ENCODE measurements around the gene FOXL2. TPM values are rescaled to one million over a fixed set of nuclear protein-coding genes. Genes with fewer than 3 reads are reported as not detected.

FOXL2 gene
- total and polyA plus RNA-seq, 9 of the 15 experiments (the other 6 are each of a cell fraction or from before 2014, with no cell fraction given): 0.27 to 22.1 (median 3.2) TPM

GRCh38 chr3:138898708-138899107 is 48.2 kb downstream of the FOXL2 start (continued):
- no peak for TF ChIP-seq ZNF165 (CRISPR knock-in tag; IDR thresholded peaks at IDR 0.05; ENCODE audit: borderline replicate concordance)
- TF ChIP-seq PRMT5 (CRISPR knock-in tag; IDR thresholded peaks at IDR 0.05): no peak
- TF ChIP-seq TCF3 (CRISPR knock-in tag; IDR thresholded peaks at IDR 0.05): 0 out of 2 replicates have a peak, but pooled peaks have one; percentile 4
- peak; percentile 47; the same call in 1 of the 2 replicates for TF ChIP-seq SMARCE1 (IDR thresholded peaks at IDR 0.05)
- TF ChIP-seq RFX7 (CRISPR knock-in tag; IDR thresholded peaks at IDR 0.05): no peak
- no peak for TF ChIP-seq ATF1 (CRISPR knock-in tag; IDR thresholded peaks at IDR 0.05)
- TF ChIP-seq ATF1 (tag; IDR thresholded peaks at IDR 0.05): no peak
- TF ChIP-seq, protein P1, sequence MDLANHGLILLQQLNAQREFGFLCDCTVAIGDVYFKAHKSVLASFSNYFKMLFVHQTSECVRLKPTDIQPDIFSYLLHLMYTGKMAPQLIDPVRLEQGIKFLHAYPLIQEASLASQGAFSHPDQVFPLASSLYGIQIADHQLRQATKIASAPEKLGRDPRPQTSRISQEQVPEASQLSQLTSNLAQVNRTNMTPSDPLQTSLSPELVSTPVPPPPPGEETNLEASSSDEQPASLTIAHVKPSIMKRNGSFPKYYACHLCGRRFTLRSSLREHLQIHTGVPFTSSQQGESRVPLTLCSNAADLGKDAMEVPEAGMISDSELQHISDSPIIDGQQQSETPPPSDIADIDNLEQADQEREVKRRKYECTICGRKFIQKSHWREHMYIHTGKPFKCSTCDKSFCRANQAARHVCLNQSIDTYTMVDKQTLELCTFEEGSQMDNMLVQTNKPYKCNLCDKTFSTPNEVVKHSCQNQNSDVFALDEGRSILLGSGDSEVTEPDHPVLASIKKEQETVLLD (IDR thresholded peaks at IDR 0.05): 0 out of 2 replicates have a peak, but pooled peaks have one; percentile 53
- TF ChIP-seq IRF2 (CRISPR knock-in tag; IDR thresholded peaks at IDR 0.05): no peak
- TF ChIP-seq SMARCA4 (IDR thresholded peaks at IDR 0.05): peak; percentile 64
- TF ChIP-seq, protein P2, sequence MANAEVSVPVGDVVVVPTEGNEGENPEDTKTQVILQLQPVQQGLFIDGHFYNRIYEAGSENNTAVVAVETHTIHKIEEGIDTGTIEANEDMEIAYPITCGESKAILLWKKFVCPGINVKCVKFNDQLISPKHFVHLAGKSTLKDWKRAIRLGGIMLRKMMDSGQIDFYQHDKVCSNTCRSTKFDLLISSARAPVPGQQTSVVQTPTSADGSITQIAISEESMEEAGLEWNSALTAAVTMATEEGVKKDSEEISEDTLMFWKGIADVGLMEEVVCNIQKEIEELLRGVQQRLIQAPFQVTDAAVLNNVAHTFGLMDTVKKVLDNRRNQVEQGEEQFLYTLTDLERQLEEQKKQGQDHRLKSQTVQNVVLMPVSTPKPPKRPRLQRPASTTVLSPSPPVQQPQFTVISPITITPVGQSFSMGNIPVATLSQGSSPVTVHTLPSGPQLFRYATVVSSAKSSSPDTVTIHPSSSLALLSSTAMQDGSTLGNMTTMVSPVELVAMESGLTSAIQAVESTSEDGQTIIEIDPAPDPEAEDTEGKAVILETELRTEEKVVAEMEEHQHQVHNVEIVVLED (CRISPR knock-in tag; IDR thresholded peaks at IDR 0.05): no peak
- TF ChIP-seq HDGF (IDR thresholded peaks at IDR 0.05): 0 out of 2 replicates have a peak, but pooled peaks have one; percentile 22
- TF ChIP-seq ZNF282 (CRISPR knock-in tag; IDR thresholded peaks at IDR 0.05): no peak
- TF ChIP-seq ZNF124 (CRISPR knock-in tag; IDR thresholded peaks at IDR 0.05): no peak
- TF ChIP-seq MBD2 (IDR thresholded peaks at IDR 0.05; ENCODE audit: borderline replicate concordance, low read depth): no peak
- TF ChIP-seq TEAD4 (IDR thresholded peaks at IDR 0.05; ENCODE audit: low read length): no peak
- no peak for TF ChIP-seq TEAD4 (CRISPR knock-in tag; IDR thresholded peaks at IDR 0.05; ENCODE audit: borderline replicate concordance)
- 0 out of 2 replicates have a peak, but pooled peaks have one; percentile 43 for TF ChIP-seq DMBX1 (CRISPR knock-in tag; IDR thresholded peaks at IDR 0.05; ENCODE audit: borderline replicate concordance)
- no peak for TF ChIP-seq SRSF1 (IDR thresholded peaks at IDR 0.05; ENCODE audit: low read depth, low read length)
- TF ChIP-seq CBX1 (IDR thresholded peaks at IDR 0.05; ENCODE audit: low read depth): no peak
- TF ChIP-seq ETS2 (tag; IDR thresholded peaks at IDR 0.05; ENCODE audit: borderline replicate concordance, poor library complexity, severe bottlenecking): no peak
- TF ChIP-seq ZNF174 (CRISPR knock-in tag; IDR thresholded peaks at IDR 0.05): no peak
- TF ChIP-seq LARP7 (IDR thresholded peaks at IDR 0.05): peak; percentile 65; the same call in 1 of the 2 replicates
- no peak for TF ChIP-seq ZNF311 (CRISPR knock-in tag; IDR thresholded peaks at IDR 0.05)
- no peak for TF ChIP-seq ZNF232 (CRISPR knock-in tag; IDR thresholded peaks at IDR 0.05)
- no peak for TF ChIP-seq EWSR1 (IDR thresholded peaks at IDR 0.05; ENCODE audit: borderline replicate concordance, low read depth, partially characterized antibody)
- no peak for TF ChIP-seq STAG1 (CRISPR knock-in tag; IDR thresholded peaks at IDR 0.05; ENCODE audit: borderline replicate concordance)
- no peak for TF ChIP-seq ZKSCAN3 (CRISPR knock-in tag; IDR thresholded peaks at IDR 0.05)
- TF ChIP-seq ZNF586 (CRISPR knock-in tag; conservative IDR thresholded peaks at IDR 0.05): no peak
- TF ChIP-seq PKNOX1 (IDR thresholded peaks at IDR 0.05): peak; percentile 67
- TF ChIP-seq ZNF766 (CRISPR knock-in tag; conservative IDR thresholded peaks at IDR 0.05): no peak
- peak; percentile 20; the same call in 1 of the 2 replicates for TF ChIP-seq CBFA2T3 (IDR thresholded peaks at IDR 0.05)
